ENCODE measurements around the gene TRIM65. TPM values are rescaled to one million over a fixed set of nuclear protein-coding genes. Genes with fewer than 3 reads are reported as not detected.

TRIM65 gene
- total and polyA plus RNA-seq, 2 of the 13 experiments (the other 11 are each of a cell fraction or from before 2014, with no cell fraction given) = 10.3 to 22.4 TPM

DNA sequence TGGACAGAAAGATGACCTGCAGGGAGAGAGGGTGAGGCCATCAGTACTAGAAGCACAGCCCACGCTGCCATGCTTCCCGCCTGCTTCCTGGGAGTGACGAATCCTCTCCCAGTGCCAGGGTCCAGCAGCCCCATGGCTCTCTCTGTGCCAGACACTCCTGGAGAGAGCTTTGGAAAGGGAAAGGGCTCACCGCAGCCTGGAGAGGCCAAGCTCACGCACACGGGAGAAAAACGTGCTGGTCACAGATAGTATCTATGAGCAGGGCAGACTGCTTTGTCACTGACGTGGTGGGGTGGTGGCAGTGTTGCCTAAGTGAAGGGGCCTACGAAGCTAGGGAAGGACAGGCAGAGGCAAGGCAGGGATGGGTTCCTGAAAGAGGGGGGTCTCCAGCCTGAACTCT is 47.0 kb downstream of the TRIM65 start (continued):
- no peak for TF ChIP-seq TBX2 (CRISPR knock-in tag; IDR thresholded peaks at IDR 0.05; ENCODE audit: borderline replicate concordance)
- TF ChIP-seq THYN1 (CRISPR knock-in tag; IDR thresholded peaks at IDR 0.05; ENCODE audit: borderline replicate concordance, low read depth) = no peak
- TF ChIP-seq TEAD2 (CRISPR knock-in tag; IDR thresholded peaks at IDR 0.05) = no peak
- no peak for TF ChIP-seq PHF21A (CRISPR knock-in tag; IDR thresholded peaks at IDR 0.05)
- TF ChIP-seq MTA3 (CRISPR knock-in tag; IDR thresholded peaks at IDR 0.05) = no peak
- TF ChIP-seq ZNF567 (CRISPR knock-in tag; IDR thresholded peaks at IDR 0.05; ENCODE audit: borderline replicate concordance) = no peak
- no peak for TF ChIP-seq ZBTB20 (CRISPR knock-in tag; IDR thresholded peaks at IDR 0.05; ENCODE audit: borderline replicate concordance, low read depth)
- no peak for TF ChIP-seq HDAC1 (CRISPR knock-in tag; IDR thresholded peaks at IDR 0.05)
- no peak for TF ChIP-seq WIZ (CRISPR knock-in tag; IDR thresholded peaks at IDR 0.05)
- TF ChIP-seq KDM3A (CRISPR knock-in tag; IDR thresholded peaks at IDR 0.05; ENCODE audit: low read depth) = no peak
- no peak for TF ChIP-seq ZNF350 (CRISPR knock-in tag; IDR thresholded peaks at IDR 0.05; ENCODE audit: borderline replicate concordance, low read depth)

DNA sequence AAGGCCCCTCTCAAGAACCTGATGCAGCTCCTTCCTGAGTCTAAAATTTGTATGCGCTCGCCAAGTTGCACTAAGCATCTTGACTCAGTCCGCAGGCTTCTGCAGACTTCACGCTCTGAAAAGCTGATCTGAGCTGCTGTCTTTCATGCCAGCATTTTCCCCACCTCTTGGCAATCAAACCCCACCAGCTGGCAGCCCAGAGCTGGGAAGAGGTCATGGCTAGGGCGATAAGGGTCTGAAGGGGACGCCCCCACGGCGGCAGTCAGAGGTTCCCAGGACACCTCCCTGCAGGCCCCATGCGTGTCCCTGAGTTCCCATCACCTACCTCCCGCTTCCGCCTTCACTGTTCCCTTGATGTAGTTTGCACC is 47.5 kb downstream of the TRIM65 start:
- intact Hi-C loops (cut with micrococcal nuclease; ENCODE audit: unreplicated experiment) = no loop called here
- peaks cover 68% of the 10 kb centered on the region for H3K4me1 ChIP-seq (ENCODE audit: insufficient read depth, low read length)
- ATAC-seq = no peak
- H3K27ac ChIP-seq (ENCODE audit: extremely low read length, insufficient read depth, low read length) = peak overlapping the region; percentile 69
- 0 out of 2 replicates have a peak overlapping the region, but pooled peaks have one; percentile 41 for H3K4me2 ChIP-seq (ENCODE audit: low read depth, low read length)
- H4K20me1 ChIP-seq (ENCODE audit: insufficient read depth, low read length) = peaks cover 5% of the 10 kb centered on the region; the same call in 1 of the 2 replicates
- WGBS (ENCODE audit: low lambda C conversion rate) = 90% methylated on average over 11 of the region's 11 CpGs
- no peak for FAIRE-seq
- peak; percentile 1 for TF ChIP-seq TEAD3 (CRISPR knock-in tag; optimal IDR thresholded peaks at IDR 0.05; ENCODE audit: borderline replicate concordance)
- TF ChIP-seq FOXA1 (IDR thresholded peaks at IDR 0.05) = no peak
- no peak for TF ChIP-seq FOXA1 (CRISPR knock-in tag; IDR thresholded peaks at IDR 0.05)
- TF ChIP-seq NFYC (CRISPR knock-in tag; IDR thresholded peaks at IDR 0.05) = no peak
- TF ChIP-seq, protein P1, sequence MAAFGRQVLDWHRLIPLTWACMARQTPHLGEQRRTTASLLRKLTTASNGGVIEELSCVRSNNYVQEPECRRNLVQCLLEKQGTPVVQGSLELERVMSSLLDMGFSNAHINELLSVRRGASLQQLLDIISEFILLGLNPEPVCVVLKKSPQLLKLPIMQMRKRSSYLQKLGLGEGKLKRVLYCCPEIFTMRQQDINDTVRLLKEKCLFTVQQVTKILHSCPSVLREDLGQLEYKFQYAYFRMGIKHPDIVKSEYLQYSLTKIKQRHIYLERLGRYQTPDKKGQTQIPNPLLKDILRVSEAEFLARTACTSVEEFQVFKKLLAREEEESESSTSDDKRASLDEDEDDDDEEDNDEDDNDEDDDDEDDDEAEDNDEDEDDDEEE (CRISPR knock-in tag; IDR thresholded peaks at IDR 0.05) = 0 out of 2 replicates have a peak, but pooled peaks have one; percentile 13
- TF ChIP-seq NCOA1 (CRISPR knock-in tag; IDR thresholded peaks at IDR 0.05) = 0 out of 2 replicates have a peak, but pooled peaks have one; percentile 8
- TF ChIP-seq, protein P2, sequence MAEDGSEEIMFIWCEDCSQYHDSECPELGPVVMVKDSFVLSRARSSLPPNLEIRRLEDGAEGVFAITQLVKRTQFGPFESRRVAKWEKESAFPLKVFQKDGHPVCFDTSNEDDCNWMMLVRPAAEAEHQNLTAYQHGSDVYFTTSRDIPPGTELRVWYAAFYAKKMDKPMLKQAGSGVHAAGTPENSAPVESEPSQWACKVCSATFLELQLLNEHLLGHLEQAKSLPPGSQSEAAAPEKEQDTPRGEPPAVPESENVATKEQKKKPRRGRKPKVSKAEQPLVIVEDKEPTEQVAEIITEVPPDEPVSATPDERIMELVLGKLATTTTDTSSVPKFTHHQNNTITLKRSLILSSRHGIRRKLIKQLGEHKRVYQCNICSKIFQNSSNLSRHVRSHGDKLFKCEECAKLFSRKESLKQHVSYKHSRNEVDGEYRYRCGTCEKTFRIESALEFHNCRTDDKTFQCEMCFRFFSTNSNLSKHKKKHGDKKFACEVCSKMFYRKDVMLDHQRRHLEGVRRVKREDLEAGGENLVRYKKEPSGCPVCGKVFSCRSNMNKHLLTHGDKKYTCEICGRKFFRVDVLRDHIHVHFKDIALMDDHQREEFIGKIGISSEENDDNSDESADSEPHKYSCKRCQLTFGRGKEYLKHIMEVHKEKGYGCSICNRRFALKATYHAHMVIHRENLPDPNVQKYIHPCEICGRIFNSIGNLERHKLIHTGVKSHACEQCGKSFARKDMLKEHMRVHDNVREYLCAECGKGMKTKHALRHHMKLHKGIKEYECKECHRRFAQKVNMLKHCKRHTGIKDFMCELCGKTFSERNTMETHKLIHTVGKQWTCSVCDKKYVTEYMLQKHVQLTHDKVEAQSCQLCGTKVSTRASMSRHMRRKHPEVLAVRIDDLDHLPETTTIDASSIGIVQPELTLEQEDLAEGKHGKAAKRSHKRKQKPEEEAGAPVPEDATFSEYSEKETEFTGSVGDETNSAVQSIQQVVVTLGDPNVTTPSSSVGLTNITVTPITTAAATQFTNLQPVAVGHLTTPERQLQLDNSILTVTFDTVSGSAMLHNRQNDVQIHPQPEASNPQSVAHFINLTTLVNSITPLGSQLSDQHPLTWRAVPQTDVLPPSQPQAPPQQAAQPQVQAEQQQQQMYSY (CRISPR knock-in tag; IDR thresholded peaks at IDR 0.05) = no peak
- TF ChIP-seq ETV6 (CRISPR knock-in tag; conservative IDR thresholded peaks at IDR 0.05) = 0 out of 2 replicates have a peak, but pooled peaks have one; percentile 1
- 0 out of 2 replicates have a peak, but pooled peaks have one; percentile 9 for TF ChIP-seq BORCS8-MEF2B (CRISPR knock-in tag; IDR thresholded peaks at IDR 0.05)
- POLR2A ChIA-PET = interaction anchor here (0.6 to 7.7 kb wide), 13 partner anchors 10 to 181 kb away, joined by 3 to 229 read pairs (median 5); partner anchors contain the start of genes TRIM47, TRIM65 and UNK
- DNase-seq (ENCODE audit: low spot score) = no peak
- peaks cover 9 to 34% of the 10 kb centered on the region in 2 experiments for H3K36me3 ChIP-seq (replicated peaks in 1 of 2; ENCODE audit: control insufficient read depth in 1 of 2, insufficient read depth in 2 of 2, low read length in 2 of 2)
- no peaks in the 10 kb centered on the region; a peak in 1 of 5 replicates for H3K27me3 ChIP-seq (ENCODE audit: control insufficient read depth in 1 of 2, insufficient read depth in 2 of 2, low read length in 2 of 2)
- in situ Hi-C loops (cut with HindIII; ENCODE audit: extremely low pct_ligation_motif_present, low pct_unique_long_range_greater_than_20kb) = no loop called here
- H3K79me2 ChIP-seq (ENCODE audit: insufficient read depth, low read length) = peaks cover 11% of the 10 kb centered on the region
- no peaks in the 10 kb centered on the region for H3K9me3 ChIP-seq (ENCODE audit: low read length)
- no peak overlapping the region for H3K4me3 ChIP-seq (replicated peaks in 1 of 3; ENCODE audit: insufficient read depth in 1 of 3, low read depth in 2 of 3, low read length in 3 of 3)
- no peak overlapping the region for H2AFZ ChIP-seq (ENCODE audit: low read length)
- no TSS peak for BruUV-seq (replicated peaks)
- peak overlapping the region; percentile 36; the same call in 1 of the 2 replicates for H3K9ac ChIP-seq (ENCODE audit: insufficient read depth, low read depth, low read length)
- CTCF ChIA-PET (ENCODE audit: low intra/inter-chr PET ratio, low total read pairs) = no interaction called here

All from HepG2 (cell line).